Fibroblast of mammary gland (primary cell): ENCODE measurements around the gene CCDC12.

Source experiments
- DNase-seq: peaks from one replicate; pipeline ENCODE4 v3.0.0-alpha.2; 2010; ENCODE audit warnings: low read depth
- H3K4me3 ChIP-seq: 2 replicates; pipeline ENCODE4 v1.5.1; 2011; ENCODE audit warnings: low read depth, mild to moderate bottlenecking, low read length, moderate library complexity; ENCODE audit not compliant: control insufficient read depth
- TF ChIP-seq, protein P1 (sequence below): conservative IDR thresholded peaks from 2 replicates; pipeline ENCODE4 v1.5.1; 2011; ENCODE audit warnings: low read depth, low read length, inconsistent platforms; ENCODE audit not compliant: control insufficient read depth, insufficient read depth

The CCDC12 gene

DNA sequence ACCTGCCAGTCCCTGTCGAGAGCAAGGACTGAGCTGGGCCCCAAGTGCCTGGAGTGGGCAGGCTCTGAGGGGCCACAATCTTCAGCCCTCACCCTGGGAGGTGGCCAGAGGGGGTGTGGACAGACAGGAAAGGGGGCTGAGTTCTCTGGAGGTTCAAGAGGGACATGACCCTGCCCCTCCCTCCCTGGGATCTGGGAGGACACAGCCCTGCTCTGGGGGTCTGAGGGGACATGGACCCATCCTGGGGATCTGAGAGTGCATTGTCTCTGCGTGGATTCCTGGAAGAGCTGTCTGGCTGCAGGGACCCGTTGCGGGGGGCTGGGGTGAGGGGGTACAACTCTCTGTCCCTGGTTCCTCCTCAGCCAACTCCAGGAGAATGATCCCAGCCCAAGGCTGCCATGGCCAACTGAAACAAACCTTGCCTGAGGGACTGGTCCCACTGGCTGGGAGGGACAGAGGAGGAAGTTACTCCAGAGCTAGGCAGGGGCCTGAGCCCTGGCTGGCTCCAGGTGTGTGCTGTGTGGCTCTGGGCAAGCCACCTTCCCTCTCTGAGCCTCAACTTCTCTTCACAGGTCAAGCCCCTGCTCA, 70.0 kb downstream of the CCDC12 start:
- no peak for DNase-seq
- TF ChIP-seq, protein P1, sequence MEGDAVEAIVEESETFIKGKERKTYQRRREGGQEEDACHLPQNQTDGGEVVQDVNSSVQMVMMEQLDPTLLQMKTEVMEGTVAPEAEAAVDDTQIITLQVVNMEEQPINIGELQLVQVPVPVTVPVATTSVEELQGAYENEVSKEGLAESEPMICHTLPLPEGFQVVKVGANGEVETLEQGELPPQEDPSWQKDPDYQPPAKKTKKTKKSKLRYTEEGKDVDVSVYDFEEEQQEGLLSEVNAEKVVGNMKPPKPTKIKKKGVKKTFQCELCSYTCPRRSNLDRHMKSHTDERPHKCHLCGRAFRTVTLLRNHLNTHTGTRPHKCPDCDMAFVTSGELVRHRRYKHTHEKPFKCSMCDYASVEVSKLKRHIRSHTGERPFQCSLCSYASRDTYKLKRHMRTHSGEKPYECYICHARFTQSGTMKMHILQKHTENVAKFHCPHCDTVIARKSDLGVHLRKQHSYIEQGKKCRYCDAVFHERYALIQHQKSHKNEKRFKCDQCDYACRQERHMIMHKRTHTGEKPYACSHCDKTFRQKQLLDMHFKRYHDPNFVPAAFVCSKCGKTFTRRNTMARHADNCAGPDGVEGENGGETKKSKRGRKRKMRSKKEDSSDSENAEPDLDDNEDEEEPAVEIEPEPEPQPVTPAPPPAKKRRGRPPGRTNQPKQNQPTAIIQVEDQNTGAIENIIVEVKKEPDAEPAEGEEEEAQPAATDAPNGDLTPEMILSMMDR, result no peak
- no peak overlapping the region for H3K4me3 ChIP-seq

DNA sequence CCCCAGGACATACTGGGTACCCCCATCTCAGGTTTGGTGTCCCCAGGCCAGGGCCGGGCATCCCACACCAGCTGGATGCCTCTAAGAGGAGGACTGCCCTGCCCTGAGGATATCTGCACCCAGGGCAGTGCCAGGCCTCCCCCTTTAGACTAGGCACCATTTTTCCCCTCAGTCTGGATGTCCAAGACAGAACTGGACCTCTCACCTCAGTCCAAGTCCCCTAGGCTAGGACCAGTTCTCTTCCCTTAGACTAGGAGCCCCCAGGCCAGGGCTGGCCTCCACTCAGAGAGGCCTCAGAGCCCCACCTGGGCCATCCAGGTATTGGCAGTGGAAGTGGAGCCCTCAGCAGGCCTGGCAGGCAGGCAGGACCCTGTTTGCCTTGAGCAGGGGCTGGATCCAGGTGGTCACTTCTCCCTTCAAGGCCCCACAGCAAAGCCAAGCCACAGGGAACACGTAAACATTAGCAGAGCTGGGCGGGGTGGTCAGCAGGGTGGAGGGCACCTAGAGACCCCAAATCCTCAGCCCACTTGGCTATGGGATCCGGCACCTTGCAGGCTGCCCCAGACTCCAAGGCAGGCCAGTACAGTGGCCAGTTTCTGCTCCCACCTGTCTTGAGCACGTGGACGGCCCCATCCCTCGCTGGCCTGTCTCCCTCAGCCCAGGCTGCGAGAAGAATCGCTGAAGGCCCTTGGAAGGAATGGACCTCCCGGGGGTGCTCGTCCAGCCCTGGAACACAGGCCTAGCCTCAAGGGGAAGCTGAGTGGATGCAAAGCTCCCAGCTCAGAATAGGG, 70.7 kb downstream of the CCDC12 start:
- TF ChIP-seq, protein P1, result no peak
- DNase-seq, result no peak
- H3K4me3 ChIP-seq, result no peak overlapping the region

DNA sequence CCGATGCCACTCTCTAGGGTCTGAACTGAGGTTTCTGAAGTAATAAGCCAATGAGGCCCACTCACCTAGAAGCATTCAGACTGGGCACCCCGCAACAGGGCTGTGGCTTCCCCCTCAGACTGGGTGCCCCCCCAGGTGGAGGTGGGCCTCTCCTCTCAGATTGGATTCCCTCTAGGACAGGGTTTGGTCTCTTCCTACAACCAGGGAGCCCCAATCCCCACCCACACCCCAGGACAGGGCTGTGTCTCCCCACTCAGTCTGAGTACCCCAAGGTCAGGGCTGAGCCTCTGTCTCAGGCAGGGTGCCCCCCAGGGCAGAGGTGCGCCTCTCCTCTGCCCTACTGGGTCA, 71.4 kb downstream of the CCDC12 start:
- no peak overlapping the region for H3K4me3 ChIP-seq
- TF ChIP-seq, protein P1, result no peak
- no peak for DNase-seq

DNA sequence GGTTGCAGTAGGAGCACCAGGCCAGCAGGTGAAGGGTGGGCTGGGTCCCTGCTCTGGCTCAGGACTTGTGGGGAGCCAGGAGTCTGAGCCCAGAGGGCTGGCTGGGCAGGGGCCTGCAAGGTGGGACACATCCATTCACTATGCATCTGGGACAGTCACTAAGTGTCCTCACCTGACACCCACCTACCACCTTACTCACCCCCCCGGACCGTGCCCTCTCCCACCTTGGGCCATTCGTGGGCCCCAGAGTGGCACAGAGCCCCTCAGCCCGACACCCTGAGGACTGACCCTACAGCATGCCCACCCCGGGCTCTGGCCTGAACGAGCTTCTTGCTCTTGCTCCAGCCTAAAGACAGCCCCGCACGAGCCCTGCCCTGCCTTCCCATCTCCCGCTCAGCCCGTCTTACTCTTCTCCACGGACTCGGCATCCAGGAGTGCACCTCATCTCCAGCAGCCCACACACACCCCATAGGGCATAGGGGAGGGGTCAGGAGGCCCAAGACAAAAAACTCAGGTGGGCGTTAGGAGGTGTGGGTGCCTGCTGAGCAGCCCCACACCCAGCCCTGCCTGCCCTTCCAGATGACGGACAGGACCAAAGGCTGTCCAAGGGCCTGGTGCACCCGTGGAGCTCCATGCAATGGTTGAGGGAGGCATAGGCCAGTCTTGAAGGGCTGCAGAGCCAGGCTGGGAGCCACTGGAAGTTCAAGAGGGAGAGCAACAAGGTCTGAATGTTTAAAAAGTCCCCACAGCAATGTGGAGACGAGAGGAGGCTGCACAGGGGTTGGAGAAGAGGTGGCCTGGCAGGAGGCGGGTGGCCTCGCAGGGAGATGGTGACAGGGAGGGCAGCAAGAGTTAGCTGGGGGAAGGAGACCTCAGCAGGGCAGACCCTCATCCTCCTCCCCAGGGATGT, 72.0 kb downstream of the CCDC12 start:
- TF ChIP-seq, protein P1, result no peak
- H3K4me3 ChIP-seq, result no peak overlapping the region
- DNase-seq, result no peak

DNA sequence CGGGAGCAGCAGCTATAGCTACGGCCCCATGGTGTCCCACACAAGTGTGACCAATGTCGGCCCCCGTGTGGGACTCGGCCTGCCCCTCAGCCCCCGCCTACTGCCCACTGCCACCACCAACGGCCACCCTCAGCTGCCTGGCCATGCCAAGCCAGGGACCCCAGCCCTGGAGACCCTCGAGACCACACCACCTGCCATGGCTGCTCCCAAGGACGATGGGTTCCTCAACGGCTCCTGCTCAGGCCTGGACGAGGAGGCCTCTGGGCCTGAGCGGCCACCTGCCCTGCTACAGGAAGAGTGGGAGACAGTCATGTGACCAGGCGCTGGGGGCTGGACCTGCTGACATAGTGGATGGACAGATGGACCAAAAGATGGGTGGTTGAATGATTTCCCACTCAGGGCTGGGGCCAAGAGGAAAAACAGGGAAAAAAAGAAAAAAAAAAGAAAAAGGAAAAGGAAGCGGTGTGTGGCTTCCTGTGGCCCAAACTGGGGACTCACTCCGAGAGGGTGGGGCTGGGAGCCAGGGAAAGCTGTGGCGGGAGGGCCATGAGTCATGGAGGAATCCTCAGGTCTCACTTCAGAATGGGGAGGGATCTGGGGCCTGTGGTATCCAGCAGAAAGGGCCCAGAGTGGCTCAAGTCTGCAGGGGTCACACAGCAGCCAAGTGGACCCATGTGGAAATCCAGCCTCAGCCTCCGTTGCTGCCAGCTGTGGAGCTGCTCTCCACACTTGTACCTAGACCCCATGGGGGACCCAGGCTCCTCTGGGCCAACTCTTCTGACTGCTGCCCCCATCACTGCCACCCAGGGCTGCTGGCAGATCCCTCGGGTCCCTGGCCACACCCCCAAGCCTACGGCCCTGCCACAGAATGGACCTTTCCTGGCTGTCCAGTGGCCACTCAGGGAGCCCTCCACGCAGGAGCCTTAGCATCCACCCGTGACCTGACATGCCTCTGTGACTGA, 72.9 kb downstream of the CCDC12 start:
- no peak overlapping the region for H3K4me3 ChIP-seq
- TF ChIP-seq, protein P1, result no peak
- peak; percentile 55 for DNase-seq

DNA sequence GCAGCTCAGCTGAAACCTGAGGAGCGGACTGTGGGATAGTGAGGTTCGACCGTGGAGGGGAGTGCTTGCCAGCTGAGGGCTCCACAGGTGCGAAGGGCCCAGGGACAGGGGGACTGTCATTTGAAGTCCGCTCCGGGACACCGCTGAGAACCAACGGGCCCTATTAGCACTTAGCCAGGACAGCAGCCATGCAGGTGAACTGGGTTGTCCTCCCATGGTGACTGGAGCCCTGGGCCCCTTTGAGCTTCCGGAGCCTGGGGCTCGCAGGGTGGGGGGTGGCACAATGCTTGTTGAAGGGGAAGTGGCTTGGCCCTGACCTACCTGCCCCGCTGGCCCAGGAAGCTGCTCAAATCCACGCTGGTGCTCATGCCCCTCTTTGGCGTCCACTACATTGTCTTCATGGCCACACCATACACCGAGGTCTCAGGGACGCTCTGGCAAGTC, 74.3 kb downstream of the CCDC12 start:
- no peak overlapping the region for H3K4me3 ChIP-seq
- TF ChIP-seq, protein P1, result no peak
- no peak for DNase-seq
